ENCODE results near the gene R3HDML. TPM values are rescaled to one million over a fixed set of nuclear protein-coding genes. Genes with fewer than 3 reads are reported as not detected.

R3HDML gene
- total and polyA plus RNA-seq, 2 of the 13 experiments (the other 11 are each of a cell fraction or from before 2014, with no cell fraction given): not detected

- TF ChIP-seq SCMH1 (CRISPR knock-in tag; IDR thresholded peaks at IDR 0.05; ENCODE audit: borderline replicate concordance): no peak
- peak; percentile 32; the same call in 1 of the 2 replicates for TF ChIP-seq ZNF577 (CRISPR knock-in tag; IDR thresholded peaks at IDR 0.05; ENCODE audit: borderline replicate concordance, low read depth)
- no peak for TF ChIP-seq NFRKB (IDR thresholded peaks at IDR 0.05)
- peak; percentile 65; the same call in 1 of the 2 replicates for TF ChIP-seq HINFP (CRISPR knock-in tag; IDR thresholded peaks at IDR 0.05; ENCODE audit: low read depth)
- TF ChIP-seq MXD1 (CRISPR knock-in tag; IDR thresholded peaks at IDR 0.05): peak; percentile 41; the same call in 1 of the 2 replicates
- TF ChIP-seq ZNF598 (CRISPR knock-in tag; IDR thresholded peaks at IDR 0.05; ENCODE audit: borderline replicate concordance): no peak; the same call in 1 of the 2 replicates
- TF ChIP-seq GATAD1 (CRISPR knock-in tag; IDR thresholded peaks at IDR 0.05): peak; percentile 53; the same call in 1 of the 2 replicates
- TF ChIP-seq MEIS2 (CRISPR knock-in tag; IDR thresholded peaks at IDR 0.05): peak; percentile 99
- peak; percentile 41; the same call in 1 of the 2 replicates for TF ChIP-seq LBX2 (CRISPR knock-in tag; IDR thresholded peaks at IDR 0.05; ENCODE audit: borderline replicate concordance)
- peak; percentile 71; the same call in 1 of the 2 replicates for TF ChIP-seq THYN1 (CRISPR knock-in tag; IDR thresholded peaks at IDR 0.05; ENCODE audit: borderline replicate concordance, low read depth)
- peak; percentile 35; the same call in 1 of the 2 replicates for TF ChIP-seq ZNF431 (CRISPR knock-in tag; IDR thresholded peaks at IDR 0.05; ENCODE audit: borderline replicate concordance, low read depth)
- no peak for TF ChIP-seq ZBTB33 (CRISPR knock-in tag; IDR thresholded peaks at IDR 0.05)
- no peak; the same call in none of the 2 replicates for TF ChIP-seq PRDM10 (CRISPR knock-in tag; IDR thresholded peaks at IDR 0.05; ENCODE audit: low read depth)
- no peak for TF ChIP-seq GRHL1 (CRISPR knock-in tag; conservative IDR thresholded peaks at IDR 0.05)
- peak; percentile 11; the same call in 1 of the 2 replicates for TF ChIP-seq NFYC (CRISPR knock-in tag; IDR thresholded peaks at IDR 0.05)
Observed at GRCh38 chr20:44394702-44395460, 58.0 kb downstream of the R3HDML start (continued).

Measured in HepG2 (cell line).